Neutrophil (primary cell): Measurements from ENCODE around the gene MSH3.

Experiments used
- H3K27ac ChIP-seq: fragments of 200-600 bp; sonication (generic); 2 replicates; pipeline ENCODE4 v1.5.1; 2016; ENCODE audit warnings: mild to moderate bottlenecking, moderate library complexity
- H3K27me3 ChIP-seq: fragments of 200-600 bp; sonication (generic); 2 replicates; pipeline ENCODE4 v1.6.0; 2016; ENCODE audit warnings: mild to moderate bottlenecking
- H3K36me3 ChIP-seq: fragments of 200-600 bp; sonication (generic); 2 replicates; pipeline ENCODE4 v1.5.1; 2017
- H3K4me1 ChIP-seq, 2 experiments: fragments of 200-600 bp in 1 of 2; sonication (generic) in 1 of 2; 1 replicate in 1 of 2; 2 replicates in 1 of 2; pipeline versions ENCODE4 v1.5.1 to v1.6.1; 2013 to 2016; ENCODE audit warnings: low read depth in 1 of 2, low read length in 1 of 2, mild to moderate bottlenecking in 1 of 2, moderate library complexity in 1 of 2; ENCODE audit not compliant: control insufficient read depth in 1 of 2, insufficient read depth in 1 of 2
- H3K4me3 ChIP-seq, 2 experiments: fragments of 200-600 bp in 1 of 2; sonication (generic) in 1 of 2; 1 replicate in 1 of 2; 2 replicates in 1 of 2; pipeline ENCODE4 v1.5.1; 2013 to 2016; ENCODE audit warnings: low read depth in 1 of 2, low read length in 1 of 2, mild to moderate bottlenecking in 1 of 2, moderate library complexity in 1 of 2
- H3K9me3 ChIP-seq: fragments of 200-600 bp; sonication (generic); 2 replicates; pipeline ENCODE4 v1.5.1; 2016
- TF ChIP-seq, protein P1 (sequence below): fragments of 200-600 bp; sonication (generic); IDR thresholded peaks from 2 replicates; pipeline ENCODE4 v1.5.1; 2016; ENCODE audit warnings: antibody characterized with exemption

Gene MSH3

DNA sequence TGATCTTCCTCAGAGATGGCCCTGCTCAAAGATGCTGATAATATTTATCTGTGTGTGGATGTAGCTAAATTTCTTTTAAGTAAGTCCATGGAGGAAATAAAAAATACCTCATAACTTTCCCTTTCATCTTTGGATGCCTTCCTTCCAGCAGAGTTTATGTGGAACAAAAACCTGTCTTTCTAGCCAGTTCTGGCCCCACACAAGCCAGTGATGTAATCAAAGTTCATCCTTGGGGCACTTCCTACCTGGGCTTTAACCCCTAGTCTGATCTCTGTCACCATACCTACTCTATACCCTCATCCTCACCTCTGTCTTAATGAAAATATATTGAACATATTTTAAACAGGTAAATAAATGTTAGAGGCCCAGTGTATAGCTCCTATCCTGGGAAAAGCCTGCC, 265.9 kb downstream of the MSH3 start:
- TF ChIP-seq, protein P1, sequence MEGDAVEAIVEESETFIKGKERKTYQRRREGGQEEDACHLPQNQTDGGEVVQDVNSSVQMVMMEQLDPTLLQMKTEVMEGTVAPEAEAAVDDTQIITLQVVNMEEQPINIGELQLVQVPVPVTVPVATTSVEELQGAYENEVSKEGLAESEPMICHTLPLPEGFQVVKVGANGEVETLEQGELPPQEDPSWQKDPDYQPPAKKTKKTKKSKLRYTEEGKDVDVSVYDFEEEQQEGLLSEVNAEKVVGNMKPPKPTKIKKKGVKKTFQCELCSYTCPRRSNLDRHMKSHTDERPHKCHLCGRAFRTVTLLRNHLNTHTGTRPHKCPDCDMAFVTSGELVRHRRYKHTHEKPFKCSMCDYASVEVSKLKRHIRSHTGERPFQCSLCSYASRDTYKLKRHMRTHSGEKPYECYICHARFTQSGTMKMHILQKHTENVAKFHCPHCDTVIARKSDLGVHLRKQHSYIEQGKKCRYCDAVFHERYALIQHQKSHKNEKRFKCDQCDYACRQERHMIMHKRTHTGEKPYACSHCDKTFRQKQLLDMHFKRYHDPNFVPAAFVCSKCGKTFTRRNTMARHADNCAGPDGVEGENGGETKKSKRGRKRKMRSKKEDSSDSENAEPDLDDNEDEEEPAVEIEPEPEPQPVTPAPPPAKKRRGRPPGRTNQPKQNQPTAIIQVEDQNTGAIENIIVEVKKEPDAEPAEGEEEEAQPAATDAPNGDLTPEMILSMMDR = no peak
- no peak overlapping the region for H3K4me3 ChIP-seq
- no peaks in the 10 kb centered on the region for H3K27me3 ChIP-seq
- H3K27ac ChIP-seq = no peak overlapping the region
- no peaks in the 10 kb centered on the region for H3K9me3 ChIP-seq
- peaks cover 0 to 10% of the 10 kb centered on the region in 2 experiments for H3K4me1 ChIP-seq
- H3K36me3 ChIP-seq = no peaks in the 10 kb centered on the region

DNA sequence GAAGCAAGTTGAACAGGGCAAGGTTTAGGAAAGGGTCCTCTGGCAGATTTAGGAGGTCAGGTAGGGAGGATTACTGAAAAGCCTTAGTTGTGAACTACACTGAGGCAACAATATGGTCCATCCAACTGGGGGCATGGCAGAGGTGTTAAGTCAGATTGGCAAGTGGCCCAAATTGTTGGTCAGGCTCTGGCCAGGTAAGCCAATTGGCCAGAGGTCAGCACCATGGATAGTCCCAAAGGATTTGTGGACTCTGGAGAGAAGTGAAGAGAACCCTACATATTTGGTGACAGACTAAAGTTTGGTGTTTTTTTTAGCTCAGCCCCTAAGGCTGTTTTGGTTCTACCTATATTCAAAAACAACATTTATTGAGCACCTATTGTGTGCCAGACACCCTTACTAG, 266.6 kb downstream of the MSH3 start:
- H3K27me3 ChIP-seq = no peaks in the 10 kb centered on the region
- no peaks in the 10 kb centered on the region for H3K9me3 ChIP-seq
- no peak overlapping the region for H3K27ac ChIP-seq
- no peak overlapping the region for H3K4me3 ChIP-seq
- H3K4me1 ChIP-seq = peaks cover 6 to 17% of the 10 kb centered on the region in 2 experiments
- H3K36me3 ChIP-seq = no peaks in the 10 kb centered on the region
- TF ChIP-seq, protein P1 = no peak

DNA sequence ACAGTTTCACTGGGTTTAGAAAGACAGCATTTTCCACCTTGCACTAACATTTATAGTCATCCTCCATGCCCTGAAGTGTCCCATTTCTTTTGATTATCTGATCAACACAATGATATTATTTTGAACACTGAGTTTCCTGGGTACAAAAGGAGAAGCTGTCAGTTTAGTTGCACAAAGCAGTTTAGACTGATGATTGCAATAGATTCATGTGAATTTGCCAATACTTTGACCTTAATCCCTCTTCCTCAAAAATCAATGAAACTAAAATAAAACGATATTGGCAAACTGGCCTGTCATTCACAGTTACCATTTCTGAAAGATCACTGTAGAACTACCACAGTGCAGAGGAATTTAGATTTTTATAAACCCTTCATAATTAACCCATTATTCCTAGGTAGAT, 271.5 kb downstream of the MSH3 start:
- Histone ChIP-seq H3K27ac (no peak overlapping the region), H3K36me3 (no peaks in the 10 kb centered on the region), H3K9me3 (no peaks in the 10 kb centered on the region), H3K4me1 (peaks cover 10 to 23% of the 10 kb centered on the region in 2 experiments), H3K27me3 (no peaks in the 10 kb centered on the region), H3K4me3 (no peak overlapping the region)
- TF ChIP-seq, protein P1 = no peak
